Middle frontal gyrus (tissue), 1 donor: ENCODE results near the gene KIF1C.
A peak's percentile ranks its signal among the peaks of the same experiment; 100 is the strongest.

Experiments used
- DNase-seq: peaks from one replicate; pipeline ENCODE4 v3.0.0-alpha.2; 2015; ENCODE audit warnings: low spot score; ENCODE audit errors: extremely low spot score

KIF1C gene

DNA sequence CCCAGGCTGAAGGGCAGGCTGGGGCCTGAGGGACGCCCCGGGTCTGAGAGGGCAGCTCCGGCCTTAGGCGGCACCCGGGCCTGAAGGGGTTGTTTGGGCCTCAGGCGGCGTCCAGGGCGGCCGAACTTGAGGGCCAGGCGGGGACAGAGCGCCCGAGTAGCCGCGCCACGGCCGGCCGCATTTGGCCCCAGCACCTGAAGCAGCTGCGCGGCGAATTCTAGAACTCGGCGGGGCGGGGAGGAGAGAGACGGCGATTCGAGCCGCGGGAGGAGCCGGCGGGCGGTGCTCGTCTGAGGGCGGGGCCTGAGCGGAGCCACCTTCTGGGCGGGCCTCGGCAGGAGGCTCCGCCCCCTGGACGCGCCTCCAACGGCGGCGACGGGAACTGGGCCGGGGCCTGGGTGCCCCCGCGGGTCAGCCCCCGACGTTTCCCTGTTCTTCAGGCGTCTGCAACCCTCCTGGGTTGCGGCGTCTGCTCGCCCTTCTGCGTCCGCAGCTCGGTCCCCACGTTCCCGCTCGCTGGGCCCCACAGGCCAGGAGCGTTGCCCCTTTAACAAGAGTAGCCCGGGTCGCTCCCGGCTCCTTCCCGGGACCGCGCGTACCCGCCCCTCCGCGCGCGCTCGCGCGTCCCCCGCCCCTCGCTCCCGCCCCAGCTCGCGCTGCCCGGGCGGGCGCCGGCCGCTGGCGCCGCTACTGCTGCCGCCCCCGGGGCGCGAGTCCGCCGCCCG is at the start of gene KIF1C, which contains the start of gene INCA1:
Gene KIF1C, plus strand, starts transcription at position 649 of the 725 bp plus-strand sequence. CDS start 2,297 bp downstream, outside the sequence.
Gene INCA1, minus strand, starts transcription at position 221 of the 725 bp plus-strand sequence. CDS start 3,085 bp downstream, outside the sequence.
- peak; percentile 87 for DNase-seq

DNA sequence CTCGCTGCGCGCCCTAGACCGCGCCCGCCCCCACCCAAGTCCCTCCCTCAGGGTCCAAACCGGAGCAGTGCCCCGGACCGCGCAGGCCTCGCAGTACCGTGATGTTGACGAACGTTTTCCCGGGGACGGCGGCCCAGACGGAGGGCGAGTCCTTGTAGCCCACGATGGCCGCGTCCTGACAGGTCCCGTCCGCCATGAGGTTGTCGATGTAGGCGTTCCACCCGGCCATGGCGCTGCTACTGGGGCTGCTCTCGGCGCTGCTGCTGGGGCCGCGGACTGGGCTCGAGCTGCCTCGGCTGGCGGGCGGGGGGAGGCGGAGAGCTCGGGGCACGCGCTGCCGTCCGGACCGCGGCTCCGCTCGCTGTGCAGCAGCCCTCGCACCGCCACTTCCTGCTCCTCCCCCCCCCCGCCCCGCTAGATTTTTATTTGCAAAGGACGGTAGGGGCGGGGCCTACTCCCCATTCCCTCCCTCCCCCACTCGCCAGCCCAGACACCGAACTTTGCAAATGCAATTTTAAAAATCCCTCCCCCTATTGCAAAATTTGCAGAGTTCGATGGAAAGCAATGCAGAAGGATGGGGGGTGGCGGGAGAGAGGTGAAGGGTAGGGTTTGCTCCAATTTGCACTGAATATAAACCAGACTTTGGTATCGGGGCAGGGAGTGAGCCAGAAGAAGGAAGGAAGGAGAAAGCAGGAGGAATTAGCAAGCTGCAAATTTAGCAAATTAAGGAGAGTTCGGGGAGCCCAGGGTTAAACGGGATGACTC is 49.4 kb upstream of the KIF1C start, which contains the start of gene PFN1:
Gene PFN1, minus strand, starts transcription at position 365 of the 765 bp plus-strand sequence. Its CDS starts 136 bp downstream, at position 229.
- peak; percentile 58 for DNase-seq

DNA sequence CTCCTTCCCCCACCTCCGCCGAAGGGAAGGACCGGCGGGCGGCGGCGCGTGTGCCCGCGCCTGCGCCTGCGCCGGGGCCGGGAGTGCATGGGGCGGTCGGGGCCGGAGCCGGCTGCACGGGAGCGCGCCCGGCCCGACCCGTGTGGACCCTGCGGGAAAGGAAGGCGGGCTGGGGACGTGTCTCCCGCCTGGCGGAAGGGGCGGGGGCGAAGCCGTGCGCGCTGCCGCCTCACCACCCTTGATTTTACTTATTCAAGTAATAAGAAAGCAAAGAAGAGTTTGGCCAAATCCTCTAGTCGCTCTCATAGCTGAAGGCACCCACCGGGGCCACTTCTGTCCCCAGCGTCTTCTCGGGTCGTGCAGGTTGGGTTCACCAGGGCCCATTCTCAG is 48.8 kb upstream of the KIF1C start:
- DNase-seq = no peak

DNA sequence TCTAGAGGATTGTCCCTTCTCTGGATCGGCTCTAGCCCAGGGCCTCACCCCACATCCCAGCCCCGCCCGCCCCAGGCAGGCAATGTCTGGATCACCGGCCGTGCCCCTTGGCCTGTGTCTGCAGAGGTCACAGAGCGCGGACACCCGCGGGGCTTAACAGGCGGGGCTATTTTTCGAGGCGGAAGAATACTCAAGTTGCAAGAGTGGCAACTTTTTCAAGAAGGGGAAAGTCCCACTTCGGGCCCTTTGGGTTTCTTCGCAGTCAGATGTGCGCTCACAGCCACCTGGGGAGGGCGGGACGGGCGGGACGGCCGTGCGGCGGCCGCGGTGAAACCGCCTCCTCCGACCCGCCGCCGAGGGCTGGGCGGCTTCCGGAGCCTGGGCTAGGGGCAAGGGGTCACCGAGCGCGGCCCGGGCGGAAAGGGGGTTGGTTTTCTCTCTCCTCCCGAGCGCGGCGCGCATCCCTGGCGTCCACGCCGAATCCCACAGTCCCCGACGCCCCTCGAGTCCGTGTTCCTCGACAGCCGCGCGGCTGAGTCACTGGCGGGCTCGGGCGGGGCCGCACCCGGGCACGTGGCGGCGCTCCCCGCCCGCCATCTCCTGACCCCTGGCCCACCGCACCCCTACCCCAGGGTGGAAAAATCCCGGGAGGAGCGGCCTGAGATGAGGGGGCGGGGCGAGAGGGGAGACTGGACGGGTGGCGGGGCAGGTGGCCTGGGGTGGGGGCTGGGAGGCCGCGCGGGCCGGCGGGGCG is 48.3 kb upstream of the KIF1C start:
- no peak for DNase-seq

DNA sequence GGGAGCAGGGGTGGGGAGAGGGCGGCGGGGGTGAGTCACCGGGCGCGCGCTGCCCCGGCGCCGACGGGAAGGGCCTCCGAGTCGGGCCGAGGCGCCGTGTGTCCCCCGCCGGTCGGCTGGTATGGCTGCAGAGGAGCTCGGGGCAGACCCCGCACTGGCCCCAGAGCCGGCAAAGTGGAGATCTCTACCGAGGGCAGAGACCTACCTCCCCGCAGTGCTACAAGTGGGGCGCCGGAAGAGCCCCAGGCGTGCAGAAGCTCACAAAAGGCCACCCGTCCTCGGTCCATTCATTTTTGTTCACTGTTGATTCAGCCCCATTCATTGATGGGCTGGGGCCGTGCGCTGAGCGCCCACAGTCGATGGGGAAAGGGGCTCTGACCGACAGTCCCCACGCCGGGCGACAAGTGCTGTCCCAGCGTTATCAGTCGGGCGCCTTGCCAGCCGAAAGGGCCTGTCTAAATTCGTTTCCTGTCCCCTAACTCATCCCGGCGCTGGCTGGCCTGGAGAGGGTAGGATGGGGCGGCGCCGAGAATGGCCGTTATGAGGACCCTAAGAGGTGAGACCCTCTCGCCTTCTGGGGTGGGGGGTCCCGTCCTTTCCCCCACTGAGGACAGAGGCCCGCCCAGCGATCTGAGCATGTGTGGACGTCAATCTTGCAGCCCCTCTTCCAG is 47.5 kb upstream of the KIF1C start:
- DNase-seq = no peak

DNA sequence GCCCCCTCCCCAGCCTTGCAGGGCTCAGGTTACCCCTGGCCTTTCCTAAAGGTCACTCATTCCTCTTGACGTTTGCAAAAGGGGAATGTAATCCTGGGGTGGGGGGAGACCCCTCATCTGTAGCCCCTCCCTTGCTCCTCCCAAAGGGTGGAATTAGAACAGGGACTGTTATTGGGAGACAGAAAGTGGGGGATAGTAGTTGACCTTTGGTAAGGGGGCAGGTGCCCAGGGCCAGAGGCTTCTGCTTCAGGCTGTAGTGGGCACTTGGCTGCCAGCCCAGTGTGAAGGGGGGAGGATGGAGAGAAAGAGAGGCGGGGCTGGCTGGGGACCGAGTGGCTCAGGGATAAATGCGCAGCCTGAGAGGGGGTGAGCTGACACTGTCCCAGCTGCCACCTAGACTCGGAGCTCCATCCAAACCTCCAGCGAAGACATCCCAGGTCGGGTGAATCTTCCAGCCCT is 47.0 kb upstream of the KIF1C start, which contains the start of gene ENO3:
Gene ENO3, plus strand, starts transcription at position 374 of the 459 bp plus-strand sequence. CDS start 711 bp downstream, outside the sequence.
- DNase-seq = no peak

DNA sequence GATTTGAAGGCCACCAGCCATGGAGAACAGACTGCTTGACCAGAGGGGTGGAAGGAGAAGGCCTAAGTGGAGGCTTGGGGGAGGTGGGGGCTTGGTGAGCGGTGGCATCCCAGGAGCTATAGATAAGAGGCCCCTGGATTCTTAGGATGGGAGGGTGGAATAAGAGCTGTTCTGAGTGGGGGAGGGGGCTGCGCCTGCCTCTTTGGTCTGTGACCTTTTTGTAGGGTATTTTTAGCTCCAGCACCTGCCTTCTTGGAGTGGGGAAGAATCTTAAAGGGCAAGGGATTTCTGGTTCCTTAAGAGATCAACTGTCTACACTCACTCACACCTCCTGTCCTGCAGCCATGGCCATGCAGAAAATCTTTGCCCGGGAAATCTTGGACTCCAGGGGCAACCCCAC is 46.3 kb upstream of the KIF1C start:
- no peak for DNase-seq

DNA sequence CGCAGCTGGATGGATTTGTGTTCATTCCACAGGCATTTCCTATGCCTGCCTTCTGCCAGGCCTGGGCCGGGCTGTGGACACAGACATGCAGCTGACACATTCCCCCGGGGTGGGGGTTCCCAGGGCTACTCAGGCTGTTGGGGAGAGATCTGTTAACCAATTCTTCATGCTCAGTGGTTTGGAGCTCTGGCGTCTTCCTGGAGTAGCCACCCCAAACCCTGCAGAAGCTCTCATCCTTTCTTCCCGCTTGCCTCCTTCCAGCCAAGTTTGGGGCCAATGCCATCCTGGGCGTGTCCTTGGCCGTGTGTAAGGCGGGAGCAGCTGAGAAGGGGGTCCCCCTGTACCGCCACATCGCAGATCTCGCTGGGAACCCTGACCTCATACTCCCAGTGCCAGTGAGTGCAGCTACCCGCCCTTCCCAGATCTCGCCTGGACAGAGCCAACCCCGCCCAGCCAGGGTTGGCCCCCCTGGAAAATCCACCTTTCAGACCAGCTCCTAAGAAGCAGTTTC is 44.2 kb upstream of the KIF1C start:
- no peak for DNase-seq

DNA sequence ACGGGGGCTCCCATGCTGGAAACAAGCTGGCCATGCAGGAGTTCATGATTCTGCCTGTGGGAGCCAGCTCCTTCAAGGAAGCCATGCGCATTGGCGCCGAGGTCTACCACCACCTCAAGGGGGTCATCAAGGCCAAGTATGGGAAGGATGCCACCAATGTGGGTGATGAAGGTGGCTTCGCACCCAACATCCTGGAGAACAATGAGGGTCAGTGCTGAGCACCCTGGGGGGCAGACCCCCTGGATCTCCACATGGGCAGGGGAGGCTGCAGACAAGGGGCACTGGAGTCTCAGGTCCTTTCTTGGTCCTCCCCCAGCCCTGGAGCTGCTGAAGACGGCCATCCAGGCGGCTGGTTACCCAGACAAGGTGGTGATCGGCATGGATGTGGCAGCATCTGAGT is 42.7 kb upstream of the KIF1C start:
- DNase-seq = no peak

DNA sequence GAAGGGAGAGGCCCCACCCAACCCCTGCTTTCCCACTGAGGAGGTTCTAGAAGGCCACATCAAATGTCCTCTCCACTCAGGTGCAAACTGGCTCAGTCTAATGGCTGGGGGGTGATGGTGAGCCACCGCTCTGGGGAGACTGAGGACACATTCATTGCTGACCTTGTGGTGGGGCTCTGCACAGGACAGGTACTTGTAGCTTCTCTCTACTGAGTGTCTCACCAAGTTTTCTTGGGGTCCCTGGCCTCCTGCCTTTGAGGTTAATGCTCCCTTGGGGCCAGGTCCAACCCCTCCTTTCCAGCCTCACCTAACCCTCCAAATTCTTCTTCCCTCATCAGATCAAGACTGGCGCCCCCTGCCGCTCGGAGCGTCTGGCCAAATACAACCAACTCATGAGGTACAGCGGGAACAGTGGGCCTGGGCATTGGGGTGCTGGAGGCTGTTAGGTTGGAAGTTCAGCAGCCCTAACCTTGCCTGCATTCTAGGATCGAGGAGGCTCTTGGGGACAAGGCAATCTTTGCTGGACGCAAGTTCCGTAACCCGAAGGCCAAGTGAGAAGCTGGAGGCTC is 41.2 kb upstream of the KIF1C start:
- no peak for DNase-seq

DNA sequence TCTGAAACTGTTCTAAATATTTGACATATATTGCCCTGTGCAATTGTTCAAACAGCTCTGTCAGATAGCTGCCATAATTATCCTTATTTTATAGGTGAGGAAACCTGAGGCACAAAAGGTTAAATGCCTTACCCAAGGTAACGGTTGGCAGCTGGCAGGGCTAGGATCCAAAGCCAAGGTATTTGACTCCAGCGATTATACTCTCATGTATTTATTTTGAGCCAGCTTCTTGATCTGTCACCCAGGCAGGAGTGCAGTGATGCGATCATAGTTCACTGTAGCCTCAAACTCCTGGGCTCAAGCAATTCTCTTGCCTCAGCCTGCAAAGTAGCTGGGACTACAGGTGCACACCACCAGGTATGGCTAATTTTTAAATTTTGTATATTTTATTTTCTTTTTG is 39.6 kb upstream of the KIF1C start:
- no peak for DNase-seq

DNA sequence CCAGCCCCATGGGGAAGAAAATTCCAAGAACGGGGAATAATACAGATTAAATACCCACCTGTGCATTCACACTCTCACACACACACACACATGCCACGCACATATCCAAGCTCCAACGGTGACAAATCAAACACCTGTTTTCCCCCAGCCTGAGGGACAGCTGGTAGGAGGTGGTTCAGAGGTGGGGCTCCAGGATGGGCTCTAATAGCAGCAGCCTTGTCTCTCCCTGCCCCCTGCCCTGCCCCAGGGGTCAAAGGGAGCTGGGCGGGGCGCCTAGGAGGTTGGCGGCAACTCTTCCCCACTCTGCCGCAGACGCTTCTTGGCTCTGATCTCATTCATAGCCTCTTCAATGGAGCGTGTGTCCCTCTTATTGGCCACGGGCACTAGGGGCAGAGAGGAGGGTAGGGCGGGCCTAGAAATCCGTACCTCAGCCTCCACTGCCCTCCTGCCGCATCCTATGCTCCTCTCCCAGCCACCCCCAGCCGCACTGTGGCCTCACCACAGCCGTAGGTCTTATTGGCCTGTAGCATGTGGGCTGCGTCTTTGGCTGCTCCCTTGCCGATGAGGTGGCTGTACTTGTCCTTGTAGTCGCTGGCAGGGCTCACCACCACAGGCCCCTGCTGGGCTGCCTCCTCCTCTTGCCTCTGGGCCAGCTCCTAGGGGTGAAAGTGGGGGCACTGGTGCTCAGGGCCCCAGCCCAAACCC is 38.3 kb upstream of the KIF1C start:
- DNase-seq = no peak

DNA sequence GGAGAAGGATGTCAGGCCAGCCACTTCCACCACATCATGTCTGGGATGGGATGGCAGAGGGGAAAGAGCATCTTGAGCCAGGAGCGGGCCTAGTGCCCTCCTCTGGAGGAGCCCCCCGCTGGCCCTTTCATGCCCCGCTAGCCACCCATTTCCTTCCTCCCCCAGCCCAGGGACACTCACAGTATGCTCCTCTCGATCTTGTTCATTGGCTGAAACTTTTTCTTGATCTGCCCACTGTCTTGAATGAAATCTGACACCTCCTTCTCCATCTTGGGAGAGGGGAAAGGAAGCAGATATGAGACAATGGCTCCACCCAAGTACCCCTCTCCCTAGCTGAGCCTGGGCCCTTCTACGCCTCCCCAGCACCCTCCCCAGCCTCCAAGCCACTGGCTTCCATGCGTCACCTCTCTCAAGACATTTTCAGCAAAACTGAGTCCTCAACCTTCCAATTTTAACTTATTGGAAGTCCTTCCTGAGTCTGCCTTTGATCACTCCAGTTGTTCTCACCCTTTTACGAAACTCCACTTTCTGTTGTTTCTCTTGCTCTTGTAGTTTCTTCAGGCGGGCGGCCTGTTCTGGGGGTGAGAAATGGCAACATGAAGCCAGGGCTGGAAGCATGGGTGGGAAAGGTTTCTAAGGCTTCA is 37.3 kb upstream of the KIF1C start:
- no peak for DNase-seq

DNA sequence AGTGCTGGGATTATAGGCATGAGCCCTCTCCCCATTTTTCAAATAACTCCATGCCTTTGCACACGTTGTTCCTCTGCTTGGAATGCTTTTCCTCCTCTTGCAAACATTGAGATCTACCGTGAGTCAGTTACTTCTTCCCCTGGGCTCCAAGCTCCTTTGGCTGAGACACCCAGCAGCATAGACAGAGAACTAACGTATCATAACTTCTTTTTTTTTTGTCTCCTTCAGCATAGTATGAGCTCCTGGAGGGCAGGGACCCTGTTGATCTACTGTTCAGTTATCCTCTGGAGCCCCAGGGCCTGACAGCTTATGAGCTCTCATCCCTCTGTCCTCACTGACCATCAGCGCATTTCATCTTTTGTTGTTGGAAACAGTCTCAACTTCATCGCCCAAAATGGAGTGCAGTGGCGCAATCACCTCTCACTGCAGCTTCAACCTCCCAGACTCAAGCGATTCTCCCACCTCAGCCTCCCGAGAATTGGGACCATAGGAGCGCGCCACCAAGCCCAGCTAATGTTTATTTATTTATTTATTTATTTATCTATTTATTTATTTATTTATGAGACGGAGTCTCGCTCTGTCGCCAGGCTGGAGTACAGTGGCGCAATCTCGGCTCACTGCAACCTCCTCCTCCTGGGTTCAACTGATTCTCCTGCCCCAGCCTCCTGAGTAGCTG is 32.3 kb upstream of the KIF1C start:
- no peak for DNase-seq

DNA sequence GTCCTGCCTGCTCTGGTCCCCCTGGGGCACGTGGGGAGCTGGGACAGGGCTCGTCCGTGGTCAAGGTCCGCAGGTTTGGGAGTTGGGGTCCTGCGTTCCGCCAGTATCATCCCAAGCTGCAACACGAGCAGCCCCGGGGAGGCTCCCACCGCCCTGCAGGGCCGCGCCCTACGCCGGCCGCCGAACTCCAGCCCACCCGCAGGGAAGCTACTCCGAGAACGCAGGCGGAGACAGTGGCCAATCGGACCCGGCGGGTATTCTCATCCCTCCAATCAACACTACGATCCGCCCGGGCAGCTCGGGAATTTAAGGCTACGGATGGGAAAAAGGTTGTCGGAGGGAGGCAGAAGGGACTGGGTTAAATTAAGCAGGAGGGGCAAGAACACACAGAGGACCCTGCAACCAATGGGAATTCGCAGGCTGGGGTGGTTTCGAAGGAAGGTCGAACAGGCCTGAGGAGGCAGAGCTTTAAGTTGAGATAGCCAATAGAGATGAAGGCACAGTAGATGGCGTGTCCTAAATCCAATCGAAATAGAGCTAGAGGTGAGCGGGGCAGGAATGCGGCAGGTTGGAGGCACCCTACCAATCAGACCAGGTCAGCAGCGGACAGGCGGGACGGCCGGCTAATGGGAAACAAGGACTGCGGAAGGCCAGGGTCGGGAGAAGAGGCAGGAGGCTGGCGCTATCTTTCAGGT is 30.8 kb upstream of the KIF1C start:
- DNase-seq = peak; percentile 98

DNA sequence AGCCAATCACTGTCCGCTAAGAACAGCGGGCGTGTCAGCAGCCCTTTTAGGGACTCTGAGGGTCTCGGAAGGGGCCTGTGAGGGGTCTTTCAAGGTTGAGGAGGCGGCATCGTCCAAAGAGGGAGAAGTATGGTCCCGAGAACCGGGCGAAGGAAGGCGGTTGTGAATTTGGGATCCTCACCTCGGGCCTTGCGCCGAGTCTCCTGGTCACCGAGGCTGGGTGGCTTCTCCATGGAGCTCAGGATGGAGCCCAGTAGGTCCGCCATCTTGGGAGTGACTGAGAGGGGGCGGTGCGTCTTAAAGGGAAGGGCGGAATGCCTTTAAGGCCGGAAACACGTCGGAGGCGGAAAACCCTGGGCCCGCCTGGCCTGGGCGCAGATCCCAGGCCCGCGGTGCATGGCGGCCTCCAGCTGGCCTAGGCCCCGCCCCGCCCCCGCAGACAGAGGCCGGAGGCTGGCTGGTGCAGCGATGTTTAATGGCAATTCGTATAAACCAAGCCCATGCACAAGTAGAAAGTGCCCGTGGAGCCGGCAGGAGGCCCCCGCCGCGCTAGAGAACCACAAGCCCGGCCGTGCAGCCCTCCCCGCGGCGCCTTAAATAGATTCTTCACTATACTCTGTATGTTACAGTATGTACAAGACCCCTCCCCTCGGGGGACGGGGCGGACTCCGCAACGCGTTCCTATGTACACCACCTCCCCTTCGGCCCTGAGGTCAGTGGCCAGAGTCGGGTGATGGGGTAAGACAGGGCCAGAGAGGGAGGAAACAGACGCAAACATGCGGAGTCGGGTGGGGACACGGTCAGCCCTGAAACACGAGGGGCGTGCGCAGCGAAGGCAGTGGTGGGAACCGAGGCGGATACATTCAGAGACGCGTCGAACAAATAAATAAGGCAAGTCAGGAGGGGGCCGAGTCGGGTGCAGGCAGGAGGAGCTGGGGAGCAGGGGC is 29.9 kb upstream of the KIF1C start, which contains the start of gene SPAG7:
Gene SPAG7, minus strand, starts transcription at position 279 of the 947 bp plus-strand sequence. Its CDS starts 13 bp downstream, at position 266.
- DNase-seq = peak; percentile 90
